Endothelial cell (in vitro differentiated cells): ENCODE measurements around the gene ATP5PD. TPM values are rescaled to one million over a fixed set of nuclear protein-coding genes. Genes with fewer than 3 reads are reported as not detected.
"Not testable (repeated sequence)": the region's sequence is repeated elsewhere in the genome, so short reads cannot be mapped to it uniquely, and the experiment has no call there.

Experiments used
- DNase-seq: peaks from one replicate; pipeline ENCODE4 v3.0.0; 2021; ENCODE audit warnings: low spot score
- H3K27ac Mint-ChIP-seq: one replicate; pipeline ENCODE4 v1.8.0; 2021; ENCODE audit warnings: mixed read lengths, inconsistent platforms; ENCODE audit not compliant: unreplicated experiment
- H3K27me3 Mint-ChIP-seq: one replicate; pipeline ENCODE4 v1.8.0; 2021; ENCODE audit warnings: mild to moderate bottlenecking, moderate library complexity, mixed read lengths, inconsistent platforms; ENCODE audit not compliant: unreplicated experiment
- H3K36me3 Mint-ChIP-seq: one replicate; pipeline ENCODE4 v1.8.0; 2021; ENCODE audit warnings: mild to moderate bottlenecking, low read depth, mixed read lengths, inconsistent platforms; ENCODE audit not compliant: unreplicated experiment
- H3K4me1 Mint-ChIP-seq: one replicate; pipeline ENCODE4 v1.8.0; 2021; ENCODE audit warnings: mild to moderate bottlenecking, mixed read lengths, inconsistent platforms; ENCODE audit not compliant: unreplicated experiment
- H3K4me3 Mint-ChIP-seq: one replicate; pipeline ENCODE4 v1.8.0; 2021; ENCODE audit warnings: mild to moderate bottlenecking, mixed read lengths, inconsistent platforms; ENCODE audit not compliant: unreplicated experiment
- H3K9me3 Mint-ChIP-seq: one replicate; pipeline ENCODE4 v1.8.0; 2021; ENCODE audit warnings: mixed read lengths, inconsistent platforms; ENCODE audit not compliant: unreplicated experiment
- total RNA-seq: library from RNA; stranded (reverse); fragmentation: NEBNext Ultra II Directional; extraction: Animal tissue kit (Norgen Biotek cat#: 25700); gene quantifications from one replicate; pipeline ENCODE4 v1.2.1, GENCODE V29; 2021; ENCODE audit not compliant: unreplicated experiment
- TF ChIP-seq, protein P1 (sequence below): fragments of 200-600 bp; sonication (generic); IDR thresholded peaks from one replicate; pipeline ENCODE4 v1.5.0; 2021; ENCODE audit warnings: antibody characterized with exemption; ENCODE audit not compliant: unreplicated experiment

The ATP5PD gene
- total RNA-seq, 1 donor from 2014 or later, result 179 TPM

DNA sequence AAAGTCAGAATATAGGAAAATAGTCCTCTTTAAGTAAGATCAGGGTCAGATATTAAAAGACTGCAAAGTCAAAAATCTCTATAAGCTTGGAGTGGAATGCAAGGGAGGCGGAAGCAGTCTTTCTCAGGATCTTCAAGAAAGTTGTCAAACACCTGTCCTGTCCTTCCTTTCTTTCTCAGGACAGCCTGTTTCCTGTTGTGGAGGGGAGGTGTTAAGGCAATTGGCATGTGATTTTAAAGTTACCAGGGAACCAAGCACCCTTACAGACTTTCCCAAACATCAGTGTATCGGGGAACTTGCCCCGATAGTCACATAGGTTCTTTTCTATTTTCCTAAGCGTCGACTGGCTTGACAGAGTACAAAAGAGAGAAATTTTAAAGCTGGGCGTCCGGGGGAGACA, 2.1 kb downstream of the ATP5PD start:
- no peak for DNase-seq
- H3K27ac Mint-ChIP-seq, result peak overlapping the region; percentile 99
- H3K36me3 Mint-ChIP-seq, result peaks cover 10% of the 10 kb centered on the region
- H3K4me3 Mint-ChIP-seq, result peak overlapping the region; percentile 88
- TF ChIP-seq, protein P1, sequence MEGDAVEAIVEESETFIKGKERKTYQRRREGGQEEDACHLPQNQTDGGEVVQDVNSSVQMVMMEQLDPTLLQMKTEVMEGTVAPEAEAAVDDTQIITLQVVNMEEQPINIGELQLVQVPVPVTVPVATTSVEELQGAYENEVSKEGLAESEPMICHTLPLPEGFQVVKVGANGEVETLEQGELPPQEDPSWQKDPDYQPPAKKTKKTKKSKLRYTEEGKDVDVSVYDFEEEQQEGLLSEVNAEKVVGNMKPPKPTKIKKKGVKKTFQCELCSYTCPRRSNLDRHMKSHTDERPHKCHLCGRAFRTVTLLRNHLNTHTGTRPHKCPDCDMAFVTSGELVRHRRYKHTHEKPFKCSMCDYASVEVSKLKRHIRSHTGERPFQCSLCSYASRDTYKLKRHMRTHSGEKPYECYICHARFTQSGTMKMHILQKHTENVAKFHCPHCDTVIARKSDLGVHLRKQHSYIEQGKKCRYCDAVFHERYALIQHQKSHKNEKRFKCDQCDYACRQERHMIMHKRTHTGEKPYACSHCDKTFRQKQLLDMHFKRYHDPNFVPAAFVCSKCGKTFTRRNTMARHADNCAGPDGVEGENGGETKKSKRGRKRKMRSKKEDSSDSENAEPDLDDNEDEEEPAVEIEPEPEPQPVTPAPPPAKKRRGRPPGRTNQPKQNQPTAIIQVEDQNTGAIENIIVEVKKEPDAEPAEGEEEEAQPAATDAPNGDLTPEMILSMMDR, result no peak
- H3K4me1 Mint-ChIP-seq, result peaks cover 51% of the 10 kb centered on the region
- peaks cover 2% of the 10 kb centered on the region for H3K27me3 Mint-ChIP-seq
- no peaks in the 10 kb centered on the region for H3K9me3 Mint-ChIP-seq

DNA sequence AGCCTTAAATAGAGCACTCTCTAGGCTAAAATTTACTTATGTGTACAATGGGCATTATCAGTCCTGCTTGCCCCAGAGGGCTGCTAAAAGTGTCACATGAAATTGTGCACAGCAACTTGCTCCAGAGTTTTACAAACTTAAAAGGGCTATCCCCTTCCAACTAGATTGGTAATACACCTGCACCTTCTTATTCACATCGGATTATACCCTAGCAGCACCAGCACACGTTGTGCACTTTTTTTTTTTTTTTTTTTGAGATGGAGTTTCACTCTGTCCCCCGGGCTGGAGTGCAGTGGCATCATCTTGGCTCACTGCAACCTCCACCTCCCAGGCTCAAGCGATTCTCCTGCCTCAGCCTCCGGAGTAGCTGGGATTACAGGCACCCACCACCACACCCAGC, 3.0 kb downstream of the ATP5PD start:
- not testable (repeated sequence) for H3K9me3 Mint-ChIP-seq, H3K4me3 Mint-ChIP-seq, H3K27me3 Mint-ChIP-seq, DNase-seq
- H3K36me3 Mint-ChIP-seq, result peaks cover 16% of the 10 kb centered on the region
- H3K4me1 Mint-ChIP-seq, result peaks cover 50% of the 10 kb centered on the region
- peak overlapping the region; percentile 0 for H3K27ac Mint-ChIP-seq

DNA sequence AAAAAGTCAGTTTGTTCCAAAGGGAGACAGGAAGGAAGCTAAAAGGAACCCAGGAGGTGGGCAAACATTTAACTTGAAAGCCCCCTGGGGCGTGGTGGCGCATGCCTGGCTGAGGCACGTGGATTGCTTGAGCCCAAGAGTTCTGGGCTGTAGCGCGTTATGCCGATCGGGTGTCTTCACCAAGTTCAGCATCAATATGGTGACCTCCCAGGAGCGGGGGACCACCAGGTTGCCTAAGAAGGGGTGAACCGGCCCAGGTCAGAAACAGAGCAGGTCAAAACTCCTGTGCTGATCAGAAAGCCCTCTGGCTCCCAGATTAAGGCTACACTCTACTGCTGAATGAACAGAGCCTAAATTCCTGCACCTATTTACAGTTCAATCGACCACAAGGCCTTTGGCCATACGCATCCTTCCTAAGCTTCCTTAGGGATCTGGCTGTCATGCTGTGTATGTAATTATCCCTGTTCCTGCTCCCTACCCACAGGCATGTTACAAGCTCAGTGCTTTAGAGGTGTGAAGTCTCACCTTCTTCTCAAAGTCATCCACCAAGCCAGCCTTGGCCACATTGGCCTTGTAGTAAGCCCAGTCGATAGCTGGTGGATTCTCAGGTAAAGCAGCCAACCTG, 5.0 kb downstream of the ATP5PD start:
- Mint-ChIP-seq H3K4me3 (no peak overlapping the region), H3K36me3 (peaks cover 17% of the 10 kb centered on the region), H3K4me1 (peaks cover 40% of the 10 kb centered on the region), H3K9me3 (no peaks in the 10 kb centered on the region), H3K27ac (peak overlapping the region; percentile 31), H3K27me3 (peaks cover 2% of the 10 kb centered on the region)
- TF ChIP-seq, protein P1, result no peak
- DNase-seq, result no peak

DNA sequence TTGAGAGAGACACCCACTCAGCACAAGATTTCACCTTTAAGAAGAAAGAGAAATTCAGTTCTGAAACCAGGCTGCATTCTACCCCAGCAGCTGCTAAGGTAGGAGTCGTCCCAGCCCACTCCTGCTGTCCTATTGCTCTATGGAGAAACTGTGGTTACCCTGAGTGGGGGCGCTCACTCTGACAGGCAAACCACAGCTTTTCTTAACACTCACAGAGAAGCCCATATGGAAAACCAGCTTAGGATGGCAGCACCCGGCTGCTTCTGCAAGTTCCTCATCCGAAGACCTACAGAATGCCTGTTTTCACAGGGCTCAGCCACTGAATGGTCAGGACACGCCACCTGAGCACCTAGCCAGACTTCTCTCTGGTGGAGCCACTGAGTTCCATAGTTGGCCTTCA, 7.5 kb downstream of the ATP5PD start:
- Mint-ChIP-seq H3K36me3 (peaks cover 20% of the 10 kb centered on the region), H3K4me3 (no peak overlapping the region), H3K9me3 (no peaks in the 10 kb centered on the region), H3K27me3 (peaks cover 17% of the 10 kb centered on the region), H3K27ac (no peak overlapping the region), H3K4me1 (peaks cover 25% of the 10 kb centered on the region)
- no peak for DNase-seq
- TF ChIP-seq, protein P1, result no peak

DNA sequence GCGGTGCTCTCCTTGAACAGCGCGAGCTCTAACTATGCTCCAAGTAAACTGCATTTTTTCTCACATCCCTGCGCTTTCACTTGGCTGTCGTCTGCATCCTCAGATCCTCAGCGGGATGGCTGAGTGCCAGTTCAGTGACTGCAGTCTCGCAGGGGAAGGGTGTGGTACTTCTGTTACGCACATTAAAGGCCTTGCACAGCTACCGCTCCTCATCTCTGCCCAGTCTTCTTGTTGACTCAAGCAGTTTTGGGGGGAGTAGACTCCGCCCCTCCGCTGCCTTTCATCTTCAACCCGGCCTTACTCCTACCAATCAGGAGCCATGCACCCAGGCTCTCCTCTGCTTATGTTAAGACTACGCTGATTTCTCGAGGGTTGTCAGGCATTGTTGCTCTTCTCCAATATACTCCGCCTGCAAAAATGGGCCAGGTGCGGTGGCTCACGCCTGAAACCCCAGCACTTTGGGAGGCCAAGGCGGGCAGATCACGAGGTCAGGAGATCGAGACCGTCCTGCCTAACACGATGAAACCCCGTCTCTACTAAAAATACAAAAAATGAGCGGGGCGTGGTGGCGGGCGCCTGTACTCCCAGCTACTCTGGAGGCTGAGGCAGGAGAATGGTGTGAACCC, 10.0 kb downstream of the ATP5PD start:
- TF ChIP-seq, protein P1, result no peak
- no peaks in the 10 kb centered on the region for H3K9me3 Mint-ChIP-seq
- peaks cover 22% of the 10 kb centered on the region for H3K36me3 Mint-ChIP-seq
- no peak for DNase-seq
- peaks cover 13% of the 10 kb centered on the region for H3K4me1 Mint-ChIP-seq
- peaks cover 29% of the 10 kb centered on the region for H3K27me3 Mint-ChIP-seq
- no peak overlapping the region for H3K27ac Mint-ChIP-seq
- peak overlapping the region; percentile 77 for H3K4me3 Mint-ChIP-seq
